PC-3 (cell line): ENCODE measurements around the gene MYO16. TPM values are rescaled to one million over a fixed set of nuclear protein-coding genes. Genes with fewer than 3 reads are reported as not detected.

Source experiments
- ATAC-seq: fragments of 200-7000 bp; cut with Tn5 transposase; 2 replicates; pipeline ENCODE4 v1.9.1; 2020; ENCODE audit warnings: mild to moderate bottlenecking, moderate library complexity
- BruUV-seq: library from RNA; stranded (reverse); fragments of 400-500 nt; replicated peaks from 2 replicates; lab custom pipeline; 2021; lab: Mats Ljungman, UMichigan
- CTCF ChIA-PET: fragments of 300-600 bp; sonication (Branson Sonifier 250); formaldehyde crosslinking; loops from one replicate; lab custom pipeline; 2022; ENCODE audit warnings: antibody characterized with exemption; lab: Charles Lee
- POLR2A ChIA-PET: fragments of 300-600 bp; sonication (Branson Sonifier 250); formaldehyde crosslinking; loops from one replicate; lab custom pipeline; 2022; ENCODE audit warnings: antibody characterized with exemption; ENCODE audit not compliant: unreplicated experiment; lab: Charles Lee
- DNase-seq: peaks from one replicate; pipeline ENCODE4 v3.0.0-alpha.2; 2015
- H2AFZ ChIP-seq: fragments of 300-600 bp; sonication (generic); 2 replicates; pipeline ENCODE4 v1.6.0; 2016; ENCODE audit warnings: antibody characterized with exemption, low read length
- H3F3A ChIP-seq: fragments of 300-600 bp; sonication (generic); one replicate; pipeline ENCODE4 v1.6.0; 2017; ENCODE audit warnings: antibody characterized with exemption, low read length, control low read depth, mild to moderate bottlenecking; ENCODE audit not compliant: unreplicated experiment
- H3K27ac ChIP-seq: fragments of 300-600 bp; sonication (generic); 2 replicates; pipeline ENCODE4 v1.5.1; 2016; ENCODE audit warnings: mild to moderate bottlenecking, low read length
- H3K27me3 ChIP-seq: fragments of 300-600 bp; sonication (generic); 2 replicates; pipeline ENCODE4 v1.6.1; 2016; ENCODE audit warnings: low read length, mixed read lengths
- H3K36me3 ChIP-seq: fragments of 300-600 bp; sonication (generic); 2 replicates; pipeline ENCODE4 v1.6.1; 2016; ENCODE audit warnings: low read depth, mixed run types, low read length, mixed read lengths
- H3K4me1 ChIP-seq: fragments of 300-600 bp; sonication (generic); 2 replicates; pipeline ENCODE4 v1.5.1; 2016; ENCODE audit warnings: low read length; ENCODE audit not compliant: insufficient read depth
- H3K4me2 ChIP-seq: fragments of 300-600 bp; sonication (generic); 2 replicates; pipeline ENCODE4 v1.6.0; 2016; ENCODE audit warnings: low read length
- H3K4me3 ChIP-seq: fragments of 300-600 bp; sonication (generic); 2 replicates; pipeline ENCODE4 v1.5.1; 2016; ENCODE audit warnings: mild to moderate bottlenecking, low read length, mixed read lengths
- H3K79me2 ChIP-seq: fragments of 300-600 bp; sonication (generic); 2 replicates; pipeline ENCODE4 v1.6.1; 2017; ENCODE audit warnings: low read length, mixed read lengths
- H3K9ac ChIP-seq: fragments of 300-600 bp; sonication (generic); 2 replicates; pipeline ENCODE4 v1.6.0; 2016; ENCODE audit warnings: mild to moderate bottlenecking, low read length
- H3K9me2 ChIP-seq: fragments of 300-600 bp; sonication (generic); replicated peaks from 2 replicates; pipeline ENCODE4 v1.6.1; 2016; ENCODE audit warnings: mixed run types, low read length, mixed read lengths
- H3K9me3 ChIP-seq: fragments of 300-600 bp; sonication (generic); 2 replicates; pipeline ENCODE4 v1.6.1; 2016; ENCODE audit warnings: low read length, mixed read lengths
- H4K20me1 ChIP-seq: fragments of 300-600 bp; sonication (generic); 2 replicates; pipeline ENCODE4 v1.6.1; 2016; ENCODE audit warnings: low read length, mixed read lengths
- EZH2 ChIP-seq: fragments of 300-600 bp; sonication (generic); IDR thresholded peaks from one replicate; pipeline ENCODE4 v1.6.1; 2017; ENCODE audit warnings: antibody characterized with exemption, mild to moderate bottlenecking, low read length; ENCODE audit not compliant: unreplicated experiment
- EZH2phosphoT487 ChIP-seq: fragments of 300-600 bp; sonication (generic); IDR thresholded peaks from 2 replicates; pipeline ENCODE4 v1.6.1; 2018; ENCODE audit warnings: mild to moderate bottlenecking, antibody characterized with exemption, low read length, borderline replicate concordance
- intact Hi-C: fragments of 100-400 bp; cut with micrococcal nuclease; formaldehyde crosslinking; loops from 2 replicates; pipeline ENCODE4 v1.9.0; 2023
- total RNA-seq: library from RNA; depleted of rRNA; stranded (reverse); fragments of >200 nt; gene quantifications from 2 replicates; pipeline ENCODE4 v1.2.3, GENCODE V29; 2014
- TF ChIP-seq, protein P1 (sequence below): fragments of 300-600 bp; sonication (generic); conservative IDR thresholded peaks from 2 replicates; pipeline ENCODE4 v1.5.1; 2017; ENCODE audit warnings: antibody characterized with exemption, low read depth, mild to moderate bottlenecking, low read length

MYO16 gene
- total RNA-seq, 1 experiment from 2014 or later = not detected

DNA sequence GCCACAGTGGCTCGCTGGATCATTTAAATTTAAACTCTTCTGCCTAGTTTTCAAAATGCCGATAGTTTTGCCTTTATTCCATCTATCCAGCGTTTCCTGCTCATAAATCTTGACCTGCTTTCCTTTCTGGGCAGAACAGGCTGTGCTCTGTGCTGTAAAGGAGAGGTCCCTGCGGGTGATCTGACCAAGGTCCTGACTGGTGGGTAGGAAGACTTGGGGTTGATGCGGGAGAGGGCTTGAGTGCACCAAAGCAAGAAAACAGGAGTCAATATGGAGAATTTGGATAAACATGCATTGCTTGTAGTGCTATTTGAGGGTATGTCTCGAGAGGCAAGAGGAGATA, 533.6 kb downstream of the MYO16 start:
- H3K4me3 ChIP-seq = no peak overlapping the region
- TF ChIP-seq, protein P1, sequence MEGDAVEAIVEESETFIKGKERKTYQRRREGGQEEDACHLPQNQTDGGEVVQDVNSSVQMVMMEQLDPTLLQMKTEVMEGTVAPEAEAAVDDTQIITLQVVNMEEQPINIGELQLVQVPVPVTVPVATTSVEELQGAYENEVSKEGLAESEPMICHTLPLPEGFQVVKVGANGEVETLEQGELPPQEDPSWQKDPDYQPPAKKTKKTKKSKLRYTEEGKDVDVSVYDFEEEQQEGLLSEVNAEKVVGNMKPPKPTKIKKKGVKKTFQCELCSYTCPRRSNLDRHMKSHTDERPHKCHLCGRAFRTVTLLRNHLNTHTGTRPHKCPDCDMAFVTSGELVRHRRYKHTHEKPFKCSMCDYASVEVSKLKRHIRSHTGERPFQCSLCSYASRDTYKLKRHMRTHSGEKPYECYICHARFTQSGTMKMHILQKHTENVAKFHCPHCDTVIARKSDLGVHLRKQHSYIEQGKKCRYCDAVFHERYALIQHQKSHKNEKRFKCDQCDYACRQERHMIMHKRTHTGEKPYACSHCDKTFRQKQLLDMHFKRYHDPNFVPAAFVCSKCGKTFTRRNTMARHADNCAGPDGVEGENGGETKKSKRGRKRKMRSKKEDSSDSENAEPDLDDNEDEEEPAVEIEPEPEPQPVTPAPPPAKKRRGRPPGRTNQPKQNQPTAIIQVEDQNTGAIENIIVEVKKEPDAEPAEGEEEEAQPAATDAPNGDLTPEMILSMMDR = no peak
- TF ChIP-seq EZH2 = no peak
- no peak for TF ChIP-seq EZH2phosphoT487
- H3K9me3 ChIP-seq = no peaks in the 10 kb centered on the region
- no peaks in the 10 kb centered on the region for H3F3A ChIP-seq
- H2AFZ ChIP-seq = no peak overlapping the region; the same call in 1 of the 2 replicates
- peaks cover 47% of the 10 kb centered on the region for H3K4me1 ChIP-seq
- CTCF ChIA-PET = no interaction called here
- DNase-seq = no peak
- peak overlapping the region; percentile 83 for H3K27ac ChIP-seq
- POLR2A ChIA-PET = no interaction called here
- H4K20me1 ChIP-seq = no peaks in the 10 kb centered on the region
- H3K36me3 ChIP-seq = no peaks in the 10 kb centered on the region
- H3K27me3 ChIP-seq = no peaks in the 10 kb centered on the region
- 0 out of 2 replicates have a peak overlapping the region, but pooled peaks have one; percentile 50 for H3K4me2 ChIP-seq
- H3K9me2 ChIP-seq = no peaks in the 10 kb centered on the region
- no peak overlapping the region for H3K9ac ChIP-seq
- ATAC-seq = no peak
- intact Hi-C loops = no loop called here
- BruUV-seq = no TSS peak
- H3K79me2 ChIP-seq = no peaks in the 10 kb centered on the region

DNA sequence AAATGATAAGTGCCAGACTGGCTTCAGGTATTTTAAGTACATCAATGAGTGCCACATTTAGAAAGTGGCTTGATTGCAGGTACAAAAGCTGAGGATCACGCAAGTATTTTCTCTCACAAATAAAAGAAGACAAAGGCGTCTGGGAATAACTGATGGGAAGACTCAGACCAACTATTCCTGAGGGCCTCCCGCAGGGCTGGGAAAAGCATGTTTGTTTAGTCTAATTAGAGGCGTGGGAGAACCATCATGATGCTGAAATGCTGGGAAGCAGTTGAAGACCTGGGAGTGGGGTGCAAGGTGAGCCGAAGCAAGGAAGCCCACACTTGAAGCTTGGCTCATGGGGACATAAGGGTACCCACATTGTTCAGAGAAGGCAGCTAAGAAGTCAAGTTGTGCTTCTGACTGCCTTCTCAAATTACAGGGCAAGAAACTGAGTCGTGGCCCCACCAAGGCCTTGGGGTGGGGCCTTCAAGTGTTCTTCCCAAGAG, 536.0 kb downstream of the MYO16 start:
- no peak for ATAC-seq
- Histone ChIP-seq H3K36me3 (no peaks in the 10 kb centered on the region), H3K4me1 (peaks cover 23% of the 10 kb centered on the region), H3K9me3 (no peaks in the 10 kb centered on the region), H4K20me1 (no peaks in the 10 kb centered on the region), H3K79me2 (no peaks in the 10 kb centered on the region), H3K9me2 (no peaks in the 10 kb centered on the region), H3K27ac (no peak overlapping the region), H3K4me3 (no peak overlapping the region), H3K4me2 (no peak overlapping the region), H3K27me3 (no peaks in the 10 kb centered on the region), H2AFZ (no peak overlapping the region), H3K9ac (no peak overlapping the region), H3F3A (no peaks in the 10 kb centered on the region)
- TF ChIP-seq EZH2 = no peak
- no peak for TF ChIP-seq EZH2phosphoT487
- TF ChIP-seq, protein P1 = no peak
- intact Hi-C loops = no loop called here
- ChIA-PET CTCF (no interaction called here), POLR2A (no interaction called here)
- BruUV-seq = no TSS peak
- DNase-seq = no peak

DNA sequence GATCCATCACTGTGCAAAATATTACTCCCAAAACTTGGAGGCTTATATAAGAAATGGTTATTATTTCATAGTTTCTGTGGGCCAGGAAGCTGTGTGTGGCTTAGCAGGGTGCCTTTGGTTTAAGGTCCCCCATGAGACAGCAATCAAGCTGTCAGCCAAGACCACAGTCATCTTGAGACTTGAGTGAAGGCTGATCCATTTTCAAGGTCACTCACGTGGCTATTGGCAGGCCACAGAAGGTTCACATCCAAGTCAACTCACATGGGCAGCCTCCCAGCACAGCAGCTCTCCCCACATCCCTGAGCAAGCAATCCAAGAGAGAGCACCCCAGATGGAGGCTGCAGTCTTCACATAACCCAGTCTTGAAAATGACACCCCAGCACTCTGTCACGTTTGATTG, 537.4 kb downstream of the MYO16 start:
- H3K27me3 ChIP-seq = no peaks in the 10 kb centered on the region
- H4K20me1 ChIP-seq = no peaks in the 10 kb centered on the region
- H3K27ac ChIP-seq = no peak overlapping the region
- H3K4me3 ChIP-seq = no peak overlapping the region
- H3K4me1 ChIP-seq = peaks cover 10% of the 10 kb centered on the region
- H3K9me2 ChIP-seq = no peaks in the 10 kb centered on the region
- no peak overlapping the region for H3K4me2 ChIP-seq
- ChIA-PET CTCF (no interaction called here), POLR2A (no interaction called here)
- no peak overlapping the region for H2AFZ ChIP-seq
- no TSS peak for BruUV-seq
- TF ChIP-seq, protein P1 = no peak
- TF ChIP-seq EZH2phosphoT487 (no peak), EZH2 (no peak)
- ATAC-seq = no peak
- no peaks in the 10 kb centered on the region for H3K36me3 ChIP-seq
- H3F3A ChIP-seq = no peaks in the 10 kb centered on the region
- intact Hi-C loops = no loop called here
- H3K9me3 ChIP-seq = no peaks in the 10 kb centered on the region
- DNase-seq = no peak
- H3K79me2 ChIP-seq = no peaks in the 10 kb centered on the region
- H3K9ac ChIP-seq = no peak overlapping the region
